Stimulated activated CD8-positive, alpha-beta memory T cell treated with anti-CD3 and anti-CD28 coated beads, Interleukin-15, amount 100 ng/mL, for 24 hours (primary cell): ENCODE data around the gene CXorf65.

Source experiments
- DNase-seq: peaks from one replicate; pipeline ENCODE4 v3.0.0-alpha.2; 2020; ENCODE audit warnings: low read depth

Gene CXorf65

GRCh38 chrX:71106427-71106826, at the start of gene CXorf65:
CXorf65 (minus strand) TSS chrX:71106740; CDS start chrX:71106556, 184 bp downstream.
- no peak for DNase-seq

- no peak for DNase-seq
These were observed 48.1 kb upstream of the CXorf65 start for GRCh38 chrX:71154641-71155040.

- DNase-seq: no peak
These were observed 47.7 kb upstream of the CXorf65 start for GRCh38 chrX:71154196-71154595.

GRCh38 chrX:71151366-71151765, 44.8 kb upstream of the CXorf65 start:
- no peak for DNase-seq

GRCh38 chrX:71148278-71148663, 41.7 kb upstream of the CXorf65 start:
- DNase-seq: no peak

- no peak for DNase-seq
These were observed 41.1 kb upstream of the CXorf65 start for GRCh38 chrX:71147496-71148277.

GRCh38 chrX:71144651-71145050, 38.1 kb upstream of the CXorf65 start, which contains the start of gene NLGN3:
NLGN3 (plus strand) TSS chrX:71144841; CDS start chrX:71147750, 2,909 bp downstream.
- no peak for DNase-seq

GRCh38 chrX:71143508-71143907, 37.0 kb upstream of the CXorf65 start:
- no peak for DNase-seq

- DNase-seq: no peak
These were observed 33.9 kb upstream of the CXorf65 start for GRCh38 chrX:71140440-71140839.

- DNase-seq: no peak
These were observed 25.0 kb upstream of the CXorf65 start for GRCh38 chrX:71131510-71131909.

- DNase-seq: peak; percentile 37
These were observed 22.6 kb upstream of the CXorf65 start for GRCh38 chrX:71128915-71129765.

GRCh38 chrX:71128166-71128833, 21.8 kb upstream of the CXorf65 start:
- DNase-seq: no peak

GRCh38 chrX:71118985-71119535, 12.5 kb upstream of the CXorf65 start:
- DNase-seq: no peak

GRCh38 chrX:71118032-71118984, 11.8 kb upstream of the CXorf65 start, which contains the start of gene MED12:
MED12 (plus strand) TSS chrX:71118596; CDS start chrX:71118755, 159 bp downstream.
- DNase-seq: peak; percentile 53

GRCh38 chrX:71117358-71117757, 10.8 kb upstream of the CXorf65 start:
- DNase-seq: no peak

- no peak for DNase-seq
These were observed 5.4 kb upstream of the CXorf65 start for GRCh38 chrX:71111921-71112431.

GRCh38 chrX:71111141-71111843, 4.8 kb upstream of the CXorf65 start, which contains the start of gene IL2RG:
IL2RG (minus strand) TSS chrX:71111577; CDS start chrX:71111539, 38 bp downstream.
- DNase-seq: no peak

- DNase-seq: no peak
These were observed 2.5 kb upstream of the CXorf65 start for GRCh38 chrX:71109051-71109450.

- no peak for DNase-seq
These were observed 1.3 kb upstream of the CXorf65 start for GRCh38 chrX:71107762-71108360.
